Measurements from ENCODE around the gene FAM9C.

The FAM9C gene

GRCh38 chrX:13001961-13002671, 42.3 kb downstream of the FAM9C start:
- DNase-seq: no peak

GRCh38 chrX:13001097-13001496, 43.3 kb downstream of the FAM9C start:
- no peak for DNase-seq

- no peak for DNase-seq
These were observed 44.1 kb downstream of the FAM9C start for GRCh38 chrX:13000301-13000811.

DNA sequence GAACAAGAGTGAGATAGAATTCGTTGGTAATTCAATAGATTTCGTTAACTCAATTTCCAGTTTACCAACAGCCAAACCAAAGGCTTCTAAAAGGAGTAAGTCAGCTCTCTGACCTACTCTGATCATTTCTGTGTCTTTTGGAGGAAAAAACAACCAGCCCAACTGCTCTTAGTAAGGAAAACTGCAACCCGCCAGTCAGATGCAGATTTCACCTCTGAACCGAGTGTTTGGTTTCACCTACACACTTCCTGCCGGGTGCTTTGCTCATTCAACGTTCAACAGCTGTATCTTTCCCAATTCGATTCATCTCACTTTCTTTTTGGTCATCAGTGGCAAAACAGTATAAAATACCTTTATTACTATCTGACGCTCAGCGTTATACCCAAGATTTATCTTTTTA, 45.0 kb downstream of the FAM9C start:
- no peak for DNase-seq

- DNase-seq: no peak
These were observed 46.3 kb downstream of the FAM9C start for GRCh38 chrX:12997906-12998687.

DNA sequence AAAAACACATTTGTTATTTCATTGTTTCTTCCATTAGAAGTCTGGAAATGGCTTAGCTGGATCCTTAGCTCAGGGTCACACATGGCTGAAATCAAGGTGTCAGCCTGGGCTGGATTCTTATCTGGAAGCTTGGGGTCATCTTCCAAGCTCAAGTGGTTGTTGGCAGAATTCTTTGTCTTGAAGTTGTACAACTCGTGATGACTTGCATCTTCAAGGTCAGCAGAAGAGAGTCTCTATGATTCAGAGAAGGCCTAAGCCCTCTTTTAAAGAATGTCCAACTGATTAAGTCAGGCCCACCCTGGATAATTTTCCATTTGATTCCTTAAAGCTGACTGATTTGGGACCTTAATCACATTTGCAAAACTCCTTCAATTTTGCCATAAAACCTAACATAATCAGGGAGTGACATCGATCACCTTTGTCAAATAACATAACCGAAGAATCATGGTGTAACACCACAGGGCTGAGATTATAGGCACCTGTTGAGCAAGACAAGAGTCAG, 47.4 kb downstream of the FAM9C start:
- no peak for DNase-seq

DNA sequence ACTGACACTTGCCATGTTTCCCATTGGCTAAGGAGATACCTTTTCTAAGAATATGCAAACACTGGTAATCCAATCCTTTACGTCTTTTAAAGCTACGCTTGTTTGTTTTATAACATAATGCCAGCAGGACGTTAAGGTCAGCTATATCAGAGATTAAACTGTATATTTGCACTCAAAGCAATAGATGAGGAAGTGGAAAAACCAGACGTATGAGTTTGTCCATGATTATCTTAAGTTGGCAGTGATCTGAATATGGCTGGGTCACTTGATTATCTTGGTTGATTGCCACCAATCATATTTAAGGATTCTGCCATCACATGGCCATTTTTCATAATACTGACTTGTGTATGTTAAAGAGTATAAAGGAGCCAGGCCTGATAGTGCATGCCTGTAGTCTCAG, 50.1 kb downstream of the FAM9C start:
- no peak for DNase-seq

DNA sequence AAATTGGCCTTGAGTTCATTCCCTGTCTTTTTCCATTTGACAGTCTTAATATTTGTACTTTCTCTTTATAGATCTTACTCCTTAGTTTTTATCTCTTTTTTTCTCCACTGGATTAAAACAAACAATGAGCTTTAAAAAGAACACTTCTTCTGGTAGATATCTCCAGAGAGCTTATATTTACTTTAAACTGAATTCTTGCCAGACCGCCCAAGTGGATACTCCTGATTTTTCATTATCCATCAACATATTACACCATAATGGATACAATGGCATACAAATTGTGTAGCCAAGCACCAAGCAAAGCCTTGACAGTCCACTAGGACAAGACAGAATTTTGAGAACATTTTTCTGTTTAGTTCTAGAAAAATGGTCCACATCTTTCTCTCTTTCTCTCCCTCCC, 50.6 kb downstream of the FAM9C start:
- no peak for DNase-seq

DNA sequence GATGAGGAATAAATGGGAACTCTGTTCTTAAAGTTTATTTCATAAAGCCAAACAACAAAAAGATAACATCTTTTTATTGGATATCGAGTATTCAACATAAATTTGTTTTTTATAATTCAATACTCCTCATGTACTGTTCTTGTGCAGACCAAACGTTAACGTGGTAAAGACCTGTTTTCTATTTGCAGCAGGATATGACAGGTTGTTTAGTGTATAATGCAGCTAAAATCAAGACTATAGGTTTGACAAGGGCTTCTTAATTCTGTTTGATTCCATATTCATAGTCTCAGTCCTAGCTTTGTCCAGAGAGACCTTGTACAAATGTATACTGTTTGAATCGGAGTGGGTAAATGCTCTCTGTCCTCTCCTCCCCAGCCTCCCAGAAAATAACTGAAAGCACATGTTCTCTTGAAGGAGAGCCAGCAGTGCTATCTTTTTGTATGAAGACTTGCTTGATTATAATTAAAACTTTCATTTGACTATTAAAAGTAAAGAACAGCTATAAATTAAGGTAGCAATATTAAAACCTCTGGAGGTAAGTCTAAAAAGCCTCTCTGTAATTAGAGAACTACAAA, 51.8 kb downstream of the FAM9C start:
- no peak for DNase-seq

GRCh38 chrX:12991575-12991974, 52.8 kb downstream of the FAM9C start:
- DNase-seq: no peak

- no peak for DNase-seq
These were observed 55.0 kb downstream of the FAM9C start for GRCh38 chrX:12989461-12989860.

DNA sequence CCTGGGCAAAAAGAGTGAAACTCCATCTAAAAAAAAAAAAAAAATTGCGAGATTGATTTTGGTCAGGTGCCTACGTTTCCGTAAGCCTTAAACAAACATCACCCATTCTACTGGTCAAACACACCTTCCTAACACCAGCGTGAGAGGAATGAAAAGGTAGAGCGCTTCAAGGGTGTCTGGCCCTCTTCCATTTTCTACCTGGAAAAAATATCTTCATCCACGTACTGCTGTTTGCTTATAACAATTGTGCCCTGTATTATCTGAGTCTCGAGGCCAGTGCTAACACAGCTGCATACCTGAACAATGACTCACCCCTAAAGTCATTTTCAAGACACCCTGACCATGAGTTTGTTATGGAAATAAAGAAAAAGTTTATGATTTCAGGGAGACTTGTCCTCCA, 55.6 kb downstream of the FAM9C start:
- DNase-seq: no peak

GRCh38 chrX:12987900-12988594, 56.4 kb downstream of the FAM9C start:
- DNase-seq: no peak

DNA sequence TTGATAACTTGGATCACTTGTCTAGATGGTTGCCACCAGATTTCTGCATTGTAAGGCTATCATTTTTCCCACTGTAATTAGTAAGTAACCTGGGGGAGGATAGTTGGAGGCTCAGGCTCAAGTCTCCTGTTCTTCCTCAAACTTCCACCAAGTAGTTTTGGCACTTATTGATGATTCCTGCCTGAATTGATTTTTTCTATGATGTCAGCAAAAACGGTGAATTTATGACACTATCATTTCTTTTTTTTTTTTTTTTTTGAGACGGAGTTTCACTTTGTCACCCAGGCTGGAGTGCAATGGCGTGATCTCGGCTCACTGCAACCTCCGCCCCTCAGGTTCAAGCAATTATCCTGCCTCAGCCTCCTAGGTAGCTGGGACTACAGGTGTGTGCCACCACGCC, 57.1 kb downstream of the FAM9C start:
- DNase-seq: no peak

DNA sequence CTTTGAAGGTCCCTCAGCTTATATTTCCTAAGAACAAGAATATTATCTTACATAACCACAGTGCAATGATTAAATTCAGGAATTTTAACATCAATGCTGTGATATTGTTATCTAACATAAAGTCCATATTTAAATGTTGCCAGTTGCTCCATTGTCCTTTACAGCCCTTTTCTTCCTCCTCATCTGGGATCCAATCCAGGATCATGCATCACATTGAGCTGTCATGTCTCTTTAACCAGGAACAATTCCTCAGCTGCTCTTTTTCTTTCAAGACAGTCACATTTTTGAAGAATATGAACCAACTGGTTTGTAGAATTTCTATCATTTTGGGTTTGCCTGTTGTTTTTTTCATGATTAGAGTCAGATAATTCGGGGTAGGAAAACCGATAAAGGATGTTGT, 57.5 kb downstream of the FAM9C start:
- no peak for DNase-seq

- no peak for DNase-seq
These were observed 58.1 kb downstream of the FAM9C start for GRCh38 chrX:12986164-12986779.

Data from NCI-H2171 (cell line).